ENCODE results near the gene PIGP.

DNA sequence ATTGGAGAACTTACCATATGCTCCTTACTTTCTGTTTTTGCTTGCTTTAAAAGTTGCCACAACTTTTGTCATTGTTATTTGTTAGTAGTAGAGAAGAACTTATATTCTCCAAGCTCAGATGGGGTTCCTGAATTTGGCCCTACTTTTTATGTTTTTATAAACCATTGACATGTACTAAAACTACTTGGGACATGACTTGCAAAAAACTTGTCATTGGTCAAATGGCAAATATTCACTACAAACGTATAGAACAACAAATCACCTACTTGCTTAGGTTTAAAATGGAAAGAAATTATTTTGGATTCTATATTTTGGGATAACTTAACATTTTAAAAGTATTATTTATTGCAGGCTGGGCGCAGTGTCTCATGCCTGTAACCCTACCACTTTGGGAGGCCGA, 32.7 kb downstream of the PIGP start:
- TF ChIP-seq, protein P1, sequence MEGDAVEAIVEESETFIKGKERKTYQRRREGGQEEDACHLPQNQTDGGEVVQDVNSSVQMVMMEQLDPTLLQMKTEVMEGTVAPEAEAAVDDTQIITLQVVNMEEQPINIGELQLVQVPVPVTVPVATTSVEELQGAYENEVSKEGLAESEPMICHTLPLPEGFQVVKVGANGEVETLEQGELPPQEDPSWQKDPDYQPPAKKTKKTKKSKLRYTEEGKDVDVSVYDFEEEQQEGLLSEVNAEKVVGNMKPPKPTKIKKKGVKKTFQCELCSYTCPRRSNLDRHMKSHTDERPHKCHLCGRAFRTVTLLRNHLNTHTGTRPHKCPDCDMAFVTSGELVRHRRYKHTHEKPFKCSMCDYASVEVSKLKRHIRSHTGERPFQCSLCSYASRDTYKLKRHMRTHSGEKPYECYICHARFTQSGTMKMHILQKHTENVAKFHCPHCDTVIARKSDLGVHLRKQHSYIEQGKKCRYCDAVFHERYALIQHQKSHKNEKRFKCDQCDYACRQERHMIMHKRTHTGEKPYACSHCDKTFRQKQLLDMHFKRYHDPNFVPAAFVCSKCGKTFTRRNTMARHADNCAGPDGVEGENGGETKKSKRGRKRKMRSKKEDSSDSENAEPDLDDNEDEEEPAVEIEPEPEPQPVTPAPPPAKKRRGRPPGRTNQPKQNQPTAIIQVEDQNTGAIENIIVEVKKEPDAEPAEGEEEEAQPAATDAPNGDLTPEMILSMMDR (IDR thresholded peaks at IDR 0.05; ENCODE audit: control extremely low read depth in 1 of 3, insufficient read depth in 1 of 3, low read depth in 1 of 3, low read length in 3 of 3): no peak
- TF ChIP-seq CEBPB (IDR thresholded peaks at IDR 0.05; ENCODE audit: low read depth, low read length): no peak
- TF ChIP-seq NRF1 (IDR thresholded peaks at IDR 0.05; ENCODE audit: low read depth, low read length): no peak
- no peak for TF ChIP-seq EP300 (IDR thresholded peaks at IDR 0.05; ENCODE audit: borderline replicate concordance in 1 of 2, low read depth in 2 of 2, low read length in 2 of 2)
- TF ChIP-seq POLR2A (IDR thresholded peaks at IDR 0.05; ENCODE audit: control extremely low read depth in 1 of 2, low read depth in 2 of 2, low read length in 2 of 2): no peak
- TF ChIP-seq EZH2 (IDR thresholded peaks at IDR 0.05; ENCODE audit: low read depth, low read length, severe bottlenecking): no peak

Measured in H1 (cell line).